Measurements from ENCODE around the gene MARCHF3.

GRCh38 chr5:126965061-126965475 lies 65.3 kb downstream of the MARCHF3 start:
- TF ChIP-seq POLR2A (IDR thresholded peaks at IDR 0.05) (no peak), CTCF (IDR thresholded peaks at IDR 0.05) (no peak)
